Adrenal gland (tissue), 12 donors: ENCODE results near the gene STIM1. TPM values are rescaled to one million over a fixed set of nuclear protein-coding genes. Genes with fewer than 3 reads are reported as not detected.

ENCODE experiments used
- DNase-seq, 7 donors: peaks; one replicate each; pipeline ENCODE4 v3.0.0-alpha.2; 2019 to 2020
- H3K27ac ChIP-seq, 5 donors: fragments of 200-600 bp; sonication (generic) in 4 of 5; 1 replicate in 3 of 5; 2 replicates in 2 of 5; pipeline versions ENCODE4 v1.5.1 to v1.8.0; 2016 to 2020; ENCODE audit warnings: mild to moderate bottlenecking in 1 of 5
- H3K27me3 ChIP-seq: fragments of 200-600 bp; 2 replicates; pipeline ENCODE4 v1.8.0; 2021
- H3K36me3 ChIP-seq, 2 donors: fragments of 200-600 bp; replicated peaks in 1 of 2; 1 replicate in 1 of 2; 2 replicates in 1 of 2; pipeline versions ENCODE4 v1.5.1 to v1.8.0; 2018 to 2022
- H3K4me1 ChIP-seq, 2 donors: fragments of 200-600 bp; replicated peaks in 1 of 2; 1 replicate in 1 of 2; 2 replicates in 1 of 2; pipeline versions ENCODE4 v1.5.1 to v1.8.0; 2018 to 2021
- H3K4me3 ChIP-seq, 4 donors: fragments of 200-600 bp; sonication (generic) in 3 of 4; one replicate each; pipeline ENCODE4 v1.5.1; 2016 to 2018
- H3K9me3 ChIP-seq, 3 donors: fragments of 200-600 bp; sonication (generic) in 1 of 3; replicated peaks in 1 of 3; 1 replicate in 2 of 3; 2 replicates in 1 of 3; pipeline versions ENCODE4 v1.5.1 to v1.8.0; 2016 to 2021
- CTCF ChIP-seq, 6 experiments: fragments of 450-650 bp in 4 of 6; fragments of 200-600 bp in 2 of 6; sonication (generic) in 1 of 6; IDR thresholded peaks; 1 replicate in 5 of 6; 2 replicates in 1 of 6; pipeline versions ENCODE4 v1.5.1 to v1.8.0; 2016 to 2021; ENCODE audit warnings: antibody characterized with exemption in 6 of 6, mild to moderate bottlenecking in 2 of 6, moderate library complexity in 1 of 6
- POLR2A ChIP-seq, 2 donors: fragments of 450-650 bp; IDR thresholded peaks; one replicate each; pipeline ENCODE4 v1.6.1; 2017; ENCODE audit warnings: antibody characterized with exemption in 2 of 2, mild to moderate bottlenecking in 2 of 2, moderate library complexity in 1 of 2
- WGBS, 4 donors: extraction: QIAGEN DNeasy Blood & Tissue Kit in 2 of 4; methylation state at CpG; one replicate each; pipeline versions ENCODE4 v1.1.5 to v1.1.7; 2013 to 2017; 5-methylcytosine and 5-hydroxymethylcytosine counted together
- intact Hi-C, 2 donors: fragments of 100-400 bp; cut with DNase I; formaldehyde crosslinking; loops; one replicate each; pipeline versions ENCODE4 v1.14.1 to v1.15.0; 2022 to 2023
- polyA plus RNA-seq, 3 donors: library from polyadenylated mRNA; stranded (reverse); fragments of 200-250 nt in 2 of 3; fragments of 350-450 nt in 1 of 3; fragmentation: Illumina TruSeq in 1 of 3; extraction: RNeasy Lipid Tissue Mini Kit (QIAGEN cat#74804) in 1 of 3; gene quantifications; one replicate each; pipeline ENCODE4 v1.2.3, GENCODE V29; 2013 to 2014
- total RNA-seq, 9 donors: library from RNA; depleted of rRNA in 4 of 9; stranded (reverse); fragments of >200 nt in 4 of 9; fragments of 120-200 nt in 1 of 9; fragmentation: NEBNext Ultra II Directional in 1 of 9; extraction: Animal tissue kit (Norgen Biotek cat#: 25700) in 1 of 9; gene quantifications; one replicate each; pipeline versions ENCODE4 v1.1.0 to v1.2.4, GENCODE V29; 2013 to 2023
- donor health status: healthy with polysubstance abuse.
- donor health status: Bipolar disorder and iron deficiency.
- donor health status: DM: yes; HTN: yes; CAD: no.
- donor health status: DM: no; HTN: no; CAD: no.
- donor health status: DM: no; HTN: no; CAD: no.
- donor health status: DM: yes; HTN: yes; CAD: no.

The STIM1 gene
- total and polyA plus RNA-seq, 12 donors, result 7.8 to 44.1 (median 32.5) TPM

- Histone ChIP-seq H3K36me3 (no peaks in the 10 kb centered on the region), H3K27me3 (no peaks in the 10 kb centered on the region), H3K27ac (peak overlapping the region in 1 of 5 donors; percentile 20), H3K9me3 (no peaks in the 10 kb centered on the region), H3K4me3 (no peak overlapping the region), H3K4me1 (peaks cover 0 to 29% of the 10 kb centered on the region in 2 donors)
- WGBS, 4 donors, result 83 to 87% (median 85%) methylated on average over 8 of the region's 8 CpGs
- intact Hi-C loops, result no loop called here
- TF ChIP-seq CTCF (IDR thresholded peaks at IDR 0.05) (no peak), POLR2A (IDR thresholded peaks at IDR 0.05) (no peak)
- DNase-seq, result no peak
Observed at GRCh38 chr11:3877364-3878257, 22.1 kb downstream of the STIM1 start.

GRCh38 chr11:3878258-3878584, 22.8 kb downstream of the STIM1 start:
- no peaks in the 10 kb centered on the region for H3K36me3 ChIP-seq
- TF ChIP-seq POLR2A (IDR thresholded peaks at IDR 0.05), result no peak
- TF ChIP-seq CTCF (IDR thresholded peaks at IDR 0.05), result no peak
- H3K27ac ChIP-seq, result no peak overlapping the region
- H3K4me3 ChIP-seq, result no peak overlapping the region
- H3K4me1 ChIP-seq, result peaks cover 0 to 29% of the 10 kb centered on the region in 2 donors
- no peaks in the 10 kb centered on the region for H3K9me3 ChIP-seq
- DNase-seq, result no peak
- H3K27me3 ChIP-seq, result no peaks in the 10 kb centered on the region
- intact Hi-C loops, result no loop called here

GRCh38 chr11:3879216-3879966, 23.9 kb downstream of the STIM1 start:
- intact Hi-C loops, result no loop called here
- TF ChIP-seq POLR2A (IDR thresholded peaks at IDR 0.05), result no peak
- no peak for TF ChIP-seq CTCF (IDR thresholded peaks at IDR 0.05)
- Histone ChIP-seq H3K4me3 (no peak overlapping the region), H3K36me3 (no peaks in the 10 kb centered on the region), H3K27me3 (no peaks in the 10 kb centered on the region), H3K4me1 (peaks cover 0 to 29% of the 10 kb centered on the region in 2 donors), H3K9me3 (no peaks in the 10 kb centered on the region), H3K27ac (peak overlapping the region in 2 of 5 donors; percentile 27 to 59)
- DNase-seq, result no peak
- WGBS, 4 donors, result 54 to 68% (median 61%) methylated on average over 3 to 4 of the region's 4 CpGs

- Histone ChIP-seq H3K9me3 (no peaks in the 10 kb centered on the region), H3K27ac (peak overlapping the region in 2 of 5 donors; percentile 32 to 59), H3K36me3 (no peaks in the 10 kb centered on the region), H3K4me3 (no peak overlapping the region), H3K4me1 (peaks cover 0 to 33% of the 10 kb centered on the region in 2 donors), H3K27me3 (no peaks in the 10 kb centered on the region)
- TF ChIP-seq CTCF (IDR thresholded peaks at IDR 0.05), result no peak
- no peak for TF ChIP-seq POLR2A (IDR thresholded peaks at IDR 0.05)
- no peak for DNase-seq
- 82 to 86% (median 84%) methylated on average over 2 of the region's 2 CpGs for WGBS, 4 donors
- intact Hi-C loops, result no loop called here
Observed at GRCh38 chr11:3879967-3880542, 24.6 kb downstream of the STIM1 start.
